ENCODE data around the gene VWA7. TPM values are rescaled to one million over a fixed set of nuclear protein-coding genes. Genes with fewer than 3 reads are reported as not detected.
A peak's percentile ranks its signal among the peaks of the same experiment; 100 is the strongest.

VWA7 gene
- polyA plus RNA-seq, 2 of the 4 experiments (the other 2 are of a cell fraction), result 1.1 TPM

GRCh38 chr6:31729979-31730630 lies 47.0 kb downstream of the VWA7 start:
- Histone ChIP-seq H3K4me1 (peaks cover 17% of the 10 kb centered on the region), H3K9me3 (no peaks in the 10 kb centered on the region), H3K4me3 (peak overlapping the region; percentile 58), H3K4me2 (peak overlapping the region; percentile 83), H3K27ac (peak overlapping the region; percentile 76 to 95)
- WGBS (ENCODE audit: missing lambda C conversion rate), result 9% methylated on average over 23 of the region's 46 CpGs
- FAIRE-seq, result no peak
- ATAC-seq, result peak; percentile 63 to 83
- peak; percentile 53 to 81 for DNase-seq (ENCODE audit: low read depth in 1 of 2, low spot score in 1 of 2)
- ChIA-PET POLR2A (interaction anchor here (0.5 to 2.0 kb wide), 6 partner anchors 9 to 189 kb away, joined by 3 to 9 read pairs (median 4); partner anchors contain the start of genes ABHD16A, DDX39B, HSPA1A and HSPA1B), CTCF (interaction anchor here (0.6 to 4.7 kb wide), 22 partner anchors 9 to 222 kb away, joined by 3 to 30 read pairs (median 5); partner anchors contain the start of genes LSM2, LY6G5C, LY6G6D and MSH5)
- TF ChIP-seq FOXS1 (CRISPR knock-in tag; IDR thresholded peaks at IDR 0.05) (no peak), E2F6 (IDR thresholded peaks at IDR 0.05; ENCODE audit: borderline replicate concordance, low read depth) (no peak), SMC3 (IDR thresholded peaks at IDR 0.05) (no peak), REST (IDR thresholded peaks at IDR 0.05) (peak; percentile 30; the same call in 1 of the 2 replicates), HEYL (CRISPR knock-in tag; IDR thresholded peaks at IDR 0.05) (no peak), PHF8 (IDR thresholded peaks at IDR 0.05; ENCODE audit: borderline replicate concordance, low read depth) (no peak), HDAC2 (IDR thresholded peaks at IDR 0.05) (no peak), CBX2 (IDR thresholded peaks at IDR 0.05; ENCODE audit: borderline replicate concordance, low read depth) (no peak), GATA3 (IDR thresholded peaks at IDR 0.05; ENCODE audit: borderline replicate concordance) (no peak), ELK1 (IDR thresholded peaks at IDR 0.05; ENCODE audit: low read depth, low read length) (no peak), ESRRA (IDR thresholded peaks at IDR 0.05; ENCODE audit: borderline replicate concordance, low read length) (no peak), CHD4 (IDR thresholded peaks at IDR 0.05; ENCODE audit: borderline replicate concordance) (no peak), ZC3H11A (IDR thresholded peaks at IDR 0.05) (no peak), HMGXB4 (CRISPR knock-in tag; IDR thresholded peaks at IDR 0.05; ENCODE audit: borderline replicate concordance) (0 out of 2 replicates have a peak, but pooled peaks have one; percentile 35), PBX3 (IDR thresholded peaks at IDR 0.05) (peak; percentile 90), TFCP2L1 (CRISPR knock-in tag; IDR thresholded peaks at IDR 0.05) (peak; percentile 48; the same call in 1 of the 2 replicates), EHF (CRISPR knock-in tag; IDR thresholded peaks at IDR 0.05) (no peak), JUN (IDR thresholded peaks at IDR 0.05) (peak; percentile 23 to 73; a peak in 3 of 5 replicates), RARB (CRISPR knock-in tag; IDR thresholded peaks at IDR 0.05) (no peak), RAD21 (conservative IDR thresholded peaks at IDR 0.05 in 1 of 2, IDR thresholded peaks at IDR 0.05 in 1 of 2) (no peak), JUNB (IDR thresholded peaks at IDR 0.05) (no peak), NFE2L2 (conservative IDR thresholded peaks at IDR 0.05; ENCODE audit: low read length) (no peak), BCL3 (IDR thresholded peaks at IDR 0.05) (peak; percentile 44; the same call in 1 of the 3 replicates), EHMT2 (IDR thresholded peaks at IDR 0.05; ENCODE audit: low read depth) (no peak), RNF2 (IDR thresholded peaks at IDR 0.05; ENCODE audit: borderline replicate concordance, low read depth) (no peak), FOSL2 (IDR thresholded peaks at IDR 0.05) (no peak), FOSL2 (CRISPR knock-in tag; IDR thresholded peaks at IDR 0.05) (no peak), ATOH8 (CRISPR knock-in tag; IDR thresholded peaks at IDR 0.05; ENCODE audit: low read depth) (no peak)
